Right lung (tissue), 5 donors: Measurements from ENCODE around the gene KCNC4. TPM values are rescaled to one million over a fixed set of nuclear protein-coding genes. Genes with fewer than 3 reads are reported as not detected.

Experiments used
- DNase-seq, 2 donors: peaks; one replicate each; pipeline ENCODE4 v3.0.0-alpha.2; 2013
- polyA plus RNA-seq, 5 donors: library from polyadenylated mRNA; unstranded; fragments of 120-200 nt; gene quantifications; one replicate each; pipeline versions ENCODE4 v1.2.1 to v1.2.3, GENCODE V29; 2013; ENCODE audit warnings: inconsistent platforms in 1 of 5, low replicate concordance in 1 of 5; ENCODE audit not compliant: insufficient read length in 5 of 5, insufficient read depth in 1 of 5

The KCNC4 gene
- polyA plus RNA-seq, 5 donors: 7.8 to 13.0 (median 10.9) TPM

DNA sequence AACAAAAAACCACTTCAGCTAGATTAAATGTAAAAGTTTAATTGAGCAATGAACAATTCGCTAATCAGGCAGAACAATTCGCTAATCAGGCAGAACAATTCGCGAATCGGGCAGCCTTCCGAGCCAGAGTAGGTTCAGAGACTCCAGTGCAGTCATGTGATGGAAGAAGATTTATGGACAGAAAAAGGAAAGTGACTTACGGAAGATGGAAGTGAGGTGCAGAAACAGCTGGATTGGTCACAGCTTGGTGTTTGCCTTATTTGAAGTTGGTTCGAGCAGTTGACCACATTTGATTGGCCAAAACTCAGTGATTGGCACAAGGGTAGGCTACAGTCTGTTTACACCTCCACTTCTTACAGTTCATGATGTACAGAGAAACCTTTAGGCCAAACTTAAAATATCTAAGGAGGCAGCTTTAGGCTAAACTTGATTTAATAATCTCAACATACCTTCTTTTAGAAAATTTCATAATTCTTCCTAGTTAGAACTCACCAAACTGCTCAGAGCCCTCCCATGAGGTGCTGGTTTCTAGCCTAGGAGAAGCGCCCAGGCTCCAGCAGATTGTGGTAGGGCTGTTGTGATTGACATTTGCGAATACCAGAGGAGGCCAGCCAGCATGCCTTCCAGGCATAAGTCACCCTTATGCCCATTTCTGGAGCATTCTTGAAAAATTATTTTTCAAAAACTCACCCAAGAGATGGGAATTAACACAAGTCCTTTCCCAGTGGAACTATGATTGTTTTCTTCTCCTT, 22.8 kb upstream of the KCNC4 start:
- DNase-seq: no peak

DNA sequence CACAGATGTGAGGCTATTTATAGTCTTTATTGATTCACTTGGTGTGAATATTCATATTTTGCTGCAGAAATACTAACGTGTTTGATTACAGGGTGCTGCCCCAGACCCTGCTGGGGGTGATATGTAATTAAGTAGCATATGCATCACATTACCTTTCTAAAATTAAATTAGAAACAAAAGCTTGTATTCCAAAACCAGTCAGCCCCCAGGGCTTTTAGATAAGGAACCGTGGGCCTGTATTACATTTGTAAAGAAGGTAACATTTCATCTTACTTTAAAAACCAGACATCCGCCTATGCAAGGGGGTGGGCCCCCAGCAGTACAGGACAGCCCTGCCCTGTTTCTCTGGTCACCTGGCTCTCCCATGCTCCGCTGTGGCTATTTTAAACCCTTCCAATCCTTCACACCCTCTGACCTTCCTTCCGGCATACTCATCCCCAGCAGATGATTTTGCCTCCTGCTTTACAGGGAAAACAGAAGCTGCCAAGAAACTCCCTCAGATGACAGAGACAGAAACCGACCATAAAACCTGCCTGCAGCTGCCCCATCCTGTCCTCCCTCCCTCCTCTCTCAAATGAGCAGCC, 22.0 kb upstream of the KCNC4 start:
- DNase-seq: no peak

DNA sequence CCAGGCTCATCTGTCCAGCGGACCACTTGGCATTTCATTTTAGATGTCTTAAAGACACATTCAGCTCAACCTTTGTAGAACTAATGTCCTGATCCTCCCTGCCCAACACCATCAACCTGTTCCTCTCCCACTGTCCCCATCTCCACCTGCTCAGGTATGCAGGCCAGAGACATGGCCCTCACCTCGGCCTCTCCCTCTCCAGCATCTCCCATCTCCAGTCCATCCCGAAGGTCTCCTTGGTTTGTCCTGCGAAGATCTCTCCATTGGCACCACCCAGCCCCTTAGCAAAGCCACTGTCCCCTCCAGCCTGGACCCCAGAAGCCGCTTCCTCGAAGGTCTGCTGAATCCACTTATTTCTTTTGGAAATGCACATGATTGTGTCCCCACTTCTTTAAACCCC, 20.9 kb upstream of the KCNC4 start:
- DNase-seq: no peak

DNA sequence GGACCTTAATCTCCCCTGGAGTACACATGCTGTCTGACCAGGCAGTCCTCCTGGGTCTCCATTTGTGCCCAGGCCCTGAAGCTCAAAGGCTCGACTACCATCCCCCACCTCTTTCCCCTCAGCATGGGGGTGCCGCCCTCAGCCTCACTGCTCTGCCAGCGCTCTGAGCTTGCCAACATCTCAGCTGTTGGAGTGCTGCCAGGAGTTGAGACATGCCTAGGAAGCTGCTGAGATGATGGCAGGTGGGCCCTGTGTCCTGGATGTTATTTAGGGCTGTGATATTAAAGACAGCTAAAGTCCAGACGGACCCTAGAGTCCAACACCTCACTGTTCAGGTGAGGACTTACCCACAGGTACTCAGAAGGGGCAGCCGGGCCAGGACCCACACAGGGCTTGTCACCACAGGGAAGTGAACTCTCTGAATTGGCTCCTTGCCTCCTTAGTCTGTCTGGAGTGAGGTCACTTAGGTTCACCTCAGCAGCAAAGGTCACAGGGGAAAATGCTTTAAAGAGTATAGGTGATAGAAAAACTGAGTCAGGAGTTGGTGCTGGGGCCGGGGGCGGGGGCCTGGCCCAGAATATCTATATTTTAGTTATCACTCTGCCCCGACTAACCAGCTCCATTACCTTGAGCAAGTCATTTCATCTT, 19.7 kb upstream of the KCNC4 start:
- DNase-seq: no peak

DNA sequence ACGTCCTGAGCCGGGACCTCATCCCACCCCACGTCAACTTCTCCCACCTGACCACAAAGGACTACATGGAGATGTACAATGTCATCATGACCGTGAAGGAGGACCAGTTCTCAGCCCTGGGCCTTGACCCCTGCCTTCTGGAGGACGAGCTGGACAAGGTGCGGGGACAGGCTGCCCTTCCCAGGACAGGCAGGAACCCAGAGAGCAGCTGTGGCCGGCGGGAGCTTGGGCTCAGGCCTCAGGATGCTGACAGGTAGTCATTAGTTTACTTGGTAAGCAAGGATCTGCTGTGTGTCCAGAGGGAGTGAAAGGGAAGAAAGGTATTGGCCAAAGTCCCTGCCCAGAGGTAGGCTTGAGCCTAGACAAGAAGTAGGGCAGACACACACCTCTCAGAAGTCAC, 17.6 kb upstream of the KCNC4 start:
- no peak for DNase-seq

DNA sequence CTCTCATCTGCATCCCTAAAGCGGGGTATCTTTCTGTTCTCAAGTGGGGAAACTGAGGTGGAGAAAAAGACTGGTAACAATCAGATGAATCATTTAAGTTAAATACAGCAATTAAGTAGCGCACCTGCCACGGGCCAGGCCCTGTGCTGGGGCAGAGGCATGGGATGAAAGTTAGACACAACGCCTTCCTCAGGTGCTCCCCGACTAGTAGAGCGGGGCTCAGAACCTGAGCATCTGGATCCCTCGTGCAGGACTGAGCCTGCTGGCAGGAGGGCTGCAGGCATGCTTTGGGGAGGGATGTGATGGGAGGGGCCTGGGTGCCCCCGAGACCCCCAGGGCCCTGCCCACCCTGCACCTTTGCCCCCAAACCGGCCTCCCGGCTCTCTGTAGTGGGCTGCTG, 14.9 kb upstream of the KCNC4 start:
- DNase-seq: no peak

DNA sequence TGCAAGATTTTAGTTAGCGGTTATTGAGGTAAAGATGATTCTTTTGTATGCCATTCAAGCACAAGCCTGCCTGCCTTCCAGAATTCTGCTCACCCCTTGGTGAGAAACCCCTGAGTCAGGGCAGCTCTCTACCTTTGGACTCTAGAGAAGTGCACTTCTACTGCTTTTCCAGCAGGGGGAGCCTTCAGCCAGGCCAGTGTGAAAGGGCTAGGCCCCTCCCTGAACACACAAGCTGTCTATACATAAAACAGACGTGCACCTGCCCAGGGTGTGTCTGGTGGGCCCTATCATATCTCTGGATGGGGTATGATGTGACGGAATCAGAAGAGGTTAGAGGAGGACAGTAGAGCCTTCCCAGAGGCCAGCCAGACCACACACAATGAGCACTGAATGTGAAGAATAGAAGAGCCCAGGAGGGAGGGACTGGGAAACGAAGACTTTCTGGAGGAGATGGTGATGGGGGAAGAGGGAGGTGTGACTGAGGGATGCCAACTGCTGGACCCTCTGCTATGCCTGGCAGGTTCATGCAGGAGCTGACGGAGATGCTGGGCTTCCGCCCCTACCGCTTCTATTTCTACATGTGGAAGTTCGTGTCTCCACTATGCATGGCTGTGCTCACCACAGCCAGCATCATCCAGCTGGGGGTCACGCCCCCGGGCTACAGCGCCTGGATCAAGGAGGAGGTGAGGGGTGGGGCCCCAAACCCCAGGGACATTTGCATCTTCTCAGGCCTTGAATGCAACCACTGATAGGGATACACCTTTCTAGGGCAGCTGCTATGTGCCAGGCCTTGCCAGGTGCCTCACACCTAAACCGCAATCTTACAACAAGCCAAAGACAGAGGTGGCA, 13.0 kb upstream of the KCNC4 start:
- no peak for DNase-seq

DNA sequence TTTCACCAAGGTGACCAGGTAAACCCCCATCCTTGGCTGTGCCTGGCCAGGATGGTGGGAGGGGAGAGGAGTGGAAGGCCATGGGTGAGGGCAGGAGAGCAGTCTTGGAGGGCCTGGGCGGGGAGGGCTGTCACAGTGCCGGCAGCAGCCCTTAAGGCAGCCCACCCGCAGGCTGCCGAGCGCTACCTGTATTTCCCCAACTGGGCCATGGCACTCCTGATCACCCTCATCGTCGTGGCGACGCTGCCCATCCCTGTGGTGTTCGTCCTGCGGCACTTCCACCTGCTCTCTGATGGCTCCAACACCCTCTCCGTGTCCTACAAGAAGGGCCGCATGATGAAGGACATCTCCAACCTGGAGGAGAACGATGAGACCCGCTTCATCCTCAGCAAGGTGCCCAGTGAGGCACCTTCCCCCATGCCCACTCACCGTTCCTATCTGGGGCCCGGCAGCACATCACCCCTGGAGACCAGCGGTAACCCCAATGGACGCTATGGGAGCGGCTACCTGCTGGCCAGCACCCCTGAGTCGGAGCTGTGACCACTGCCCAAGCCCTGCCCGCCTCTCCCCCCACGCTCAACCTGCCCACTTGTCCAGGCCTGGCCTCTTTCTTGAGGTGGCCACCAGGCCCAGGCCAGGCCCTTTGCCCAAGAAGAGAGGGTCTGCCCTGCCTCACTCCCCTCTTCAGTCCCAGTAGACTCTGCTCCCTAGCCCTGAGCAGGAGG, 12.0 kb upstream of the KCNC4 start:
- no peak for DNase-seq

DNA sequence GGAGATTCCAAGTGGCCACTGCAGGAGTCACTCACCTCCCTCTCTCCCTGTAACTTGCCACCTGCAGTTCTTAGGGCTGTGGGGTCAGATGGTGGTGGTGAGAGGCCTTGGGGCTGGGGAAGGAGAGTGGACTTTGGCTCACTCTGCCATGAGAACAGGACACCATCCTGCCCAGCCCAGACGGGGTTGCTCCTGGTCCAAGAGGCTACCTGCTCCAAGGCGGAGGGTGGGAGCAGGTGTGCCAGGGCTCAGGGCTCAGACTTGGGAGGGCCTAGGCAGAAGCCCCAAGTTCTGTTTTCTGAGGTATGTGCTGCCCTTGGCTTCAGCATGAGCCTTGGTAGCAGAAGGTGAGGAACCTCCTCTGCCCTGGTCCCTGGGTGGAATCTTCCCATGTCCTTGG, 11.4 kb upstream of the KCNC4 start:
- no peak for DNase-seq

DNA sequence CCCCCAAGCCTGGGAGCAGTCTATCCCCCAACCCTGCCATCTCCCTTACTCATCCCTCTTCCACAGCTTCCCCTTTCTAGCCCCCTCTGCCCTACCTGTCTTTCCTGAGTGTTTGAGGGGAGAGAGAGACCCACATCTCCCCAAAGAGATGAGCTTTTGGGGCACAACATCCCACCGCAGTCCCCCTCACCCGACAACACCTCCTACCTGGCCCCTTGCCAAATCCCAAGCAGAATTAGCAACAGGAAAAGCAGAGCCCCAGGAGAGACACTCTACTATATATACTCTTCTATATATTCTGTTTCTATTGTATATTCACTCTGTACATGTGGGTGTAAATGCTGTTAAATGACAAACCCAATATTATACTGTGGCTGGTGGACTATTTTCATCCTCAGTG, 9.9 kb upstream of the KCNC4 start:
- DNase-seq: no peak

DNA sequence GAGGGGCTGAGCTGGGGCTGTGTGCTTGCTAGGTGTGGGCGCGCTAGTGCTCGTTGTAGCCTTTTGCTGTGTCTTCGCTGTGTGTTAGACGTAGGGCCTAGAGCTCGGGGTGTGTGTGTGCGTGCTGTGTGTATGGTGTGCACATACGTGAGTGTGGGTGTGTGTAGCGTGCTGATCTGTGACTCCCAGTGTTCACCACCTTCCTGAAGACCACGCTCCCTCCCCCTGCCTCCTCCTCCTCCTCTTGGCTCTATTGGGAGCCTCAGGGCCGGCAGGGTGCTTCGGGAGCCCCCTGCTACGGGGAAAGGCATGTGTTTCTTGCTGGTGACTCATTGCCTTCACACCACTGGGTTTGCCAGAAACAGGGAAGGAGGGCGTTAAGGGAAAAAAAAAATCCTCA, 9.4 kb upstream of the KCNC4 start:
- DNase-seq: no peak

DNA sequence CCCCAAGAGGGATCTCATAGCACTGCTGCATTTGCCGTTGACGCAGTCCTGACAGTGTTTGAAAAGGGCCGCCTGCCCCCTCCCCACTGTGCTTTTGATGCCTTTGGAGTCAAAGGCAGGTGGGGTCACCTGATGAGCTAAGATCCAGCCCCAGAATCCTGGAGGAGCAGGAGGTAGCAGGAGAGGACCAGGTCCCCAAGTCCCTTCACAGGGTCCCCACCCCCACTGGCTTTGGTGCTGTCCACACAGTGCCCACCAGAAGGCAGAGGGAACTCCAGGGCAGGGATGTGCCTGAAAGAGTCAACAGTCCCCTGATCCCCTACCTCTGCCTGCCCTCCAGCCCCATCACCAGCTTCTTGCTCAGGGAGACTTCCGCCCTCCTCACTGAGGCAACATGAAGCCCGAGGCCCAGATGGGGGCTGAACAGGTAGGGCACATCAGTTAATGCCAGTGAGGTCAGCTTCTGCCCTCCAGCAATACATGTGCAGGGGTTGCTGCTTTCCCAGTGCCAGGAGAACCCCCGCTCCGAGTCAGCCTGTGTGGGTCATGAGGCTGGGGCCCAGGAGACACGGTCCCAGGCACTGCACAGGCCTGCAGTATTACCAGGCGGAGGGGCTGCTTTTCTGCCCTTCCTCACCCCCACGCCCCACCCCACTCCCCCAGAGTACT, 8.8 kb upstream of the KCNC4 start:
- no peak for DNase-seq

DNA sequence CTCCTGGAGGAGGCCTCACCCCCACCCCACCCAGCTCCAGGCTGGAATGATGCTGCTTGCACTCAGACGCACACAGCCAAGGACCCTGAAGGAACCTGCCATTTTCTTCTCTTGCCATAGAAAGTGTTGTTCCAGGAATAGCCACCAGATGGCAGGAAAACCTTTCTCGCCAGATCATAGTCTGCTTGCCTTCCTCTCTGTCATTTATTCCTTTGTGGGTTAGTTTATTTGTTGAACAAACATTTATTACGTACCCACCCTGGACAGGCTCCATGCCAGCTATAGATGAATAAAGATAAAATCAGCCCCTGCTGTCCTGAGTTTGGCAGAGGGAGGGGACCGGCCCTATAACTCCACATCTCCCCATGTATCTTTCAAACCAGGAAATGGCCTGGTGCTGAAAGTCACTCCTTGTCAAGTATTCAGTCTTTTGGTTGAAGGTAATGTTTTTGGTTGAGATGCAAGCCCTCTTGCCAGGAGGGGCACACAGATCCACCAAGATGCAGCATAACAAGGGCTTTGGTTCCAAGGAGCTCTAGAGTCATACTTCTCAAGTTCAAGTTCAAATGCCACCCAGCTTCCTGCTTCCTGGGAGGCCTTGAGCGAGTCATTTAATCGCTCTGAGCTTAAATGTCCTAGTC, 7.0 kb upstream of the KCNC4 start:
- DNase-seq: peak; percentile 42 to 64

DNA sequence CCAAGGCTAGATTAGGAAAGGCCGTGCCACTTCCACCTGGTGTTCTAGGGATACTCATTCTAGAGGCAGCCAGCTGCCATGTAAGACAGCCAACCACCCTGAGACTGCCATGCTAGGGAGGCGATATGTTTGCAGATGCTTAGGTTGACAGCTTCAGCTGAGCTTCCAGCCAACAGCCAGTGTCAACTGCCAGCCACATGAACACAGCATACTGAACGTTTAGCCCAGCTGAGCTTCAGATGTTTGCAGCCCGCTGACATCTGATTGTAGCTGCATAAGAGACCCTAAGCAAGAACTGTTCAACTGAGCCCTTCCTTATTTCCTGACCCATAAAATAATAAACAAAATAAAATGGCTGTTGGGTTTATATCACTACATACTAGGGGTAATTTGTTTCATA, 5.0 kb upstream of the KCNC4 start:
- DNase-seq: no peak

DNA sequence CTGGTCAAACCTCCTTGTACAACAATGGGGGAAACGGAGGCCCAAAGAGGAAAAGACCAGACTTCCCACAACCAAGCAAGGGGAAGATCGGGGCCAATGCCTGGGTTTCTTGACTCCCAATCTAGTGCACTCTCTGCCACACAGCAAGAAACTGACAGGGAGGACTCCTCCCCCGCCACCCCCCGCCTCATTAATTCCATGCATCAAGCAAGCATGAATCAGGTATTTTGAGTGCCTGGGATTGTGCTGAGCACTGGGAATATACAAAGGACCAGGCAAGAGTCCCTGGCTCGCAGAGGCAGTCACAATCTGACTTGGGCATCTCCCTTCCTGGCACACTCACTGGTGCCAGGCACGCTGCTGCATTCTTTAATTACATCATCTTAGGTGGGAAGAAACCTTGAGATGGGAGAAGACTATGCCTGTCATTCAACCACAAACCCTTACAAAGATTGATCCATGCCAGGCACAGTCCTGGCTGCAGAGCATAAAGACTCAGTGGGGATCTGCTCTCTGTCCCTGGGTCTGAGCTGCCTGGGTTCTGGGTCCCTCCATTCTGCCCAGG, 4.4 kb upstream of the KCNC4 start:
- no peak for DNase-seq

DNA sequence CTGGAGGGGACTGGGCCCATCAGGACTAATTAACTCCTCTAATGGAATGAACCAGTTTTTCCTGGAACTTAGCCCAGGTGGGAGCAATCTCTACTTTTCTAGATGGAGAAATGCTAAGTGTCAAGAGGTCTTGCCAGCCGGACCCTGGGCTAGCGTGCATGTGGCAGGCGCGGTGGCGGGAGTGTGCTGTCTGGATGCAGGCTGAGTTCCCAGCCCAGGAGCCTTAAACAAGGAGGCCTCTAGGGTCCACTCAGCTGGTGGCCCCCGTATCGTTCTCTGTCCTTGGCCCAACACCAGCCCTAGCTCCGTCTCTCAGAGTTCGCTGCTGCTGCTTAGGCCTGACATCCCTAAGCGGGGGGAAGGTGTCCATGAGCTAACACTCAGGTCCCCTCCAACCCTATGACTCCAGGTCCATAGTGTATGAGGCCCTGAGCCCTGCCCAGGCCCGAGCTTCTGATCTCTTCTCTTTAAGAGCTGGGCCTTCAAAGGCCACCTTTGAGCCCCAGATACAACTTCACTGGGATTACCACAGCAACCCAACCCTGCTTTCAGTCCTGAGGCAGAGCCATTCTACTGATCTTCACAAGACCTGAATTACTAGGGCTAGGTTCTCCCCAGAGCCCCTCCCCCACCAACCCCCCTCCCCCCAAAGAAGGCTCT, 3.7 kb upstream of the KCNC4 start:
- no peak for DNase-seq

DNA sequence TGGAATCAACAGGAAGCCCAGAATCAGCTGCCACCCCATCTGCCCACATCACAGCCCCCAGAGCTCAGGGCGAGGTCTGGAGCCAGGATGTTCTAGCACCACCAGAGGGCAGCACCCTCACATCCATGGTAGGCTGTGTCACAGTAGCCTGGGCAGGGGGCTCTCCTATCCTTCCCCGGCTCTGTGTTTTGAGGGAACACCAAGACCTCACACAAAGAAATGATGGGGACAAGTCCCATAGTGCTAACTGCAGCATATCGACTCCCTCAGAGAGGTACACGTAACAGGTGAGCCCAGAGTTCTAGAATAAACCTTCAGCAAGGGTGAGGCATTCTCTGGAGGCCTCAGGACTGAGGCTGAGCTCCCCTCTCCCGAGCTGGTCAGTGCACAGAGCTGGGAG, 2.3 kb upstream of the KCNC4 start:
- DNase-seq: peak in 1 of 2 donors; percentile 51

DNA sequence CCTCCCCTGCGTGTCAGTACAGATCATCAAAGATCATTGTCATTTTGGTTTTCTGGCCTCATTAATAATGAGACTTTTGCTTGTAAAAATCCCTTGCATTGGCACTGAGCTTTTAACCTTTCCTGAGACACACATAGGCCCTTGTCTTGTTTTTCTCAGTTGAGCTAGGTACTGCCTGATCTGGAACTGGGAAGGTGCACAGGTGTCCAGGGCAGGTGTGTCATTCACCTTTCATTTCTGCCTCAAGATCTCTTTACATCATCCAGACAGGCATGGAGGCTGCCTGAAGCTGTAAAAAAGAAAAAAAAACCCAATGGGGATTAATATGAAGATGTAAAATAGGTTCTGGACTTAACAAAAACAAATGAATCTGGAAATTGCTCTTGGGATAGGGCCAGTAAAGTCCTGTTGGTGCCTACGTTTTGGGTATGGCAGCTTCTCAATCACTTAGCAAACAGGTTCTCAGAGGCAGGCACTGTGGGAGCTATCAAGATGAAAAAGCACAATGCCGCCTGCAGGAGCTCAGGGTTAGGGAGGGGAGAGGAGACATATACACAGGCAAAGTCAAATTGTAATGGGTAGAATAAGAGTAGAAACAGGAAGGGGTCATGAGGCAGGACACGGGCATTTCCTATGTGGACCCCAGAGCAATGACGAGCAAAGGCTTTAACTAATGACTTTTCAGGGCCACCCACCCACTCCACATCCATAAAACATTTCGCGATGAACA, 1.0 kb upstream of the KCNC4 start:
- DNase-seq: no peak
